HepG2 (cell line): ENCODE results near the gene IGFBP6. TPM values are rescaled to one million over a fixed set of nuclear protein-coding genes. Genes with fewer than 3 reads are reported as not detected.
A peak's percentile ranks its signal among the peaks of the same experiment; 100 is the strongest.

Source experiments
- EED ChIP-seq: sonication (generic); formaldehyde crosslinking; IDR thresholded peaks from 2 replicates; pipeline ENCODE4 v1.5.0; 2020; ENCODE audit warnings: mild to moderate bottlenecking, missing genetic modification reagents
- KDM5B ChIP-seq: sonication (generic); formaldehyde crosslinking; IDR thresholded peaks from 2 replicates; pipeline ENCODE4 v1.4.0; 2020; ENCODE audit warnings: missing genetic modification reagents, mild to moderate bottlenecking, borderline replicate concordance
- MYC ChIP-seq: sonication (generic); formaldehyde crosslinking; IDR thresholded peaks from 2 replicates; pipeline ENCODE4 v1.9.0; 2021; ENCODE audit warnings: missing genetic modification reagents, borderline replicate concordance
- NFE2L1 ChIP-seq: sonication (generic); formaldehyde crosslinking; IDR thresholded peaks from 2 replicates; pipeline ENCODE4 v1.4.0; 2020; ENCODE audit warnings: missing genetic modification reagents, mild to moderate bottlenecking, borderline replicate concordance
- PHF20 ChIP-seq: sonication (generic); formaldehyde crosslinking; IDR thresholded peaks from 2 replicates; pipeline ENCODE4 v1.5.0; 2020; ENCODE audit warnings: mild to moderate bottlenecking, missing genetic modification reagents
- PITX1 ChIP-seq: sonication (generic); formaldehyde crosslinking; IDR thresholded peaks from 2 replicates; pipeline ENCODE4 v1.5.1; 2020; ENCODE audit warnings: mild to moderate bottlenecking, missing genetic modification reagents
- STAG1 ChIP-seq: sonication (generic); formaldehyde crosslinking; IDR thresholded peaks from 2 replicates; pipeline ENCODE4 v1.4.0; 2020; ENCODE audit warnings: missing genetic modification reagents
- TOE1 ChIP-seq: sonication (generic); formaldehyde crosslinking; IDR thresholded peaks from 2 replicates; pipeline ENCODE4 v1.4.0; 2020; ENCODE audit warnings: mild to moderate bottlenecking, missing genetic modification reagents
- ZNF546 ChIP-seq: sonication (generic); formaldehyde crosslinking; conservative IDR thresholded peaks from 2 replicates; pipeline ENCODE4 v1.8.1; 2023; ENCODE audit warnings: mild to moderate bottlenecking, missing genetic modification reagents
- ZNF552 ChIP-seq: sonication (generic); formaldehyde crosslinking; IDR thresholded peaks from 2 replicates; pipeline ENCODE4 v1.9.0; 2022; ENCODE audit warnings: missing genetic modification reagents, mild to moderate bottlenecking, borderline replicate concordance
- ZNF768 ChIP-seq: sonication (generic); formaldehyde crosslinking; IDR thresholded peaks from 2 replicates; pipeline ENCODE4 v1.4.0; 2020; ENCODE audit warnings: missing genetic modification reagents
- ZNF776 ChIP-seq: sonication (generic); formaldehyde crosslinking; IDR thresholded peaks from 2 replicates; pipeline ENCODE4 v1.4.0; 2020; ENCODE audit warnings: mild to moderate bottlenecking, missing genetic modification reagents
- ZNF878 ChIP-seq: sonication (generic); formaldehyde crosslinking; IDR thresholded peaks from 2 replicates; pipeline ENCODE4 v1.8.1; 2023; ENCODE audit warnings: mild to moderate bottlenecking, missing genetic modification reagents, moderate library complexity
- polyA plus RNA-seq, 8 experiments: library from polyadenylated mRNA; depleted of rRNA in 3 of 8; stranded (reverse) in 7 of 8; unstranded in 1 of 8; fragments of >200 nt; fragmentation: Illumina TruSeq in 4 of 8; extraction: Trizol in 4 of 8; gene quantifications; 2 replicates each; pipeline versions ENCODE4 v1.2.1 to v1.2.3, GENCODE V29; 2011 to 2016; ENCODE audit warnings: low read depth in 4 of 8, missing spikeins in 1 of 8, mixed read lengths in 1 of 8; ENCODE audit not compliant: insufficient read depth in 1 of 8
- total RNA-seq, 5 experiments: library from RNA; depleted of rRNA; stranded (reverse); fragments of >200 nt; fragmentation: Illumina TruSeq; extraction: Trizol; gene quantifications; 2 replicates each; pipeline ENCODE4 v1.2.3, GENCODE V29; 2016; ENCODE audit warnings: low read depth in 1 of 5
- TF ChIP-seq, protein P1 (sequence below): sonication (generic); formaldehyde crosslinking; IDR thresholded peaks from 2 replicates; pipeline ENCODE4 v1.4.0; 2020; ENCODE audit warnings: missing genetic modification reagents, borderline replicate concordance
- TF ChIP-seq, protein P2 (sequence below): sonication (generic); formaldehyde crosslinking; conservative IDR thresholded peaks from 2 replicates; pipeline ENCODE4 v1.4.0; 2020; ENCODE audit warnings: missing genetic modification reagents
- TF ChIP-seq, protein P3 (sequence below): sonication (generic); formaldehyde crosslinking; IDR thresholded peaks from 2 replicates; pipeline ENCODE4 v1.4.0; 2020; ENCODE audit warnings: missing genetic modification reagents
- TF ChIP-seq, protein P4 (sequence below): sonication (generic); formaldehyde crosslinking; IDR thresholded peaks from 2 replicates; pipeline ENCODE4 v1.4.0; 2020; ENCODE audit warnings: mild to moderate bottlenecking, missing genetic modification reagents, borderline replicate concordance

IGFBP6 gene
- total and polyA plus RNA-seq, 2 of the 13 experiments (the other 11 are each of a cell fraction or from before 2014, with no cell fraction given), result 3.9 to 25.2 TPM

DNA sequence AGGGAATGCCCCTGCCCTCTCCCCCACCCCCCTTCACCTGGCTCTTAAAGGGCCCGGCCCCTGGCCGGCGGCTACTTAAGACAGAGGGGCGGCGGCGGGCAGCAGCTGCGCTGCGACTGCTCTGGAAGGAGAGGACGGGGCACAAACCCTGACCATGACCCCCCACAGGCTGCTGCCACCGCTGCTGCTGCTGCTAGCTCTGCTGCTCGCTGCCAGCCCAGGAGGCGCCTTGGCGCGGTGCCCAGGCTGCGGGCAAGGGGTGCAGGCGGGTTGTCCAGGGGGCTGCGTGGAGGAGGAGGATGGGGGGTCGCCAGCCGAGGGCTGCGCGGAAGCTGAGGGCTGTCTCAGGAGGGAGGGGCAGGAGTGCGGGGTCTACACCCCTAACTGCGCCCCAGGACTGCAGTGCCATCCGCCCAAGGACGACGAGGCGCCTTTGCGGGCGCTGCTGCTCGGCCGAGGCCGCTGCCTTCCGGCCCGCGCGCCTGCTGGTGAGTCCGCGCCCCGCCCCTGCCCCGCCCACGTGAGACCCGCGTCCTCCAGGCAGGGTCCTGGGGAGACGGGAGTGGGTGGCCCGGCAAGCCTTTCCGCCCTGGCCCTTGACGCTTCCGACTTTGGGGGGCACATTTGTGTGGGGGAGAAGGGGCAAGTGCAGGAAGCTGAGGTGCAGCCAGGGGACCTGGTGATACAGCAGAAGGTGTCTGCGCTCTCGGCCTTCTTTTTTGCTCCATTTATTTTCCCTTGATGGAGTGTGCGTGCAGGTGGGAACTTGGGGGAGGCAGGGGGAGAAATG, at the start of gene IGFBP6 (continued):
- TF ChIP-seq, protein P1, sequence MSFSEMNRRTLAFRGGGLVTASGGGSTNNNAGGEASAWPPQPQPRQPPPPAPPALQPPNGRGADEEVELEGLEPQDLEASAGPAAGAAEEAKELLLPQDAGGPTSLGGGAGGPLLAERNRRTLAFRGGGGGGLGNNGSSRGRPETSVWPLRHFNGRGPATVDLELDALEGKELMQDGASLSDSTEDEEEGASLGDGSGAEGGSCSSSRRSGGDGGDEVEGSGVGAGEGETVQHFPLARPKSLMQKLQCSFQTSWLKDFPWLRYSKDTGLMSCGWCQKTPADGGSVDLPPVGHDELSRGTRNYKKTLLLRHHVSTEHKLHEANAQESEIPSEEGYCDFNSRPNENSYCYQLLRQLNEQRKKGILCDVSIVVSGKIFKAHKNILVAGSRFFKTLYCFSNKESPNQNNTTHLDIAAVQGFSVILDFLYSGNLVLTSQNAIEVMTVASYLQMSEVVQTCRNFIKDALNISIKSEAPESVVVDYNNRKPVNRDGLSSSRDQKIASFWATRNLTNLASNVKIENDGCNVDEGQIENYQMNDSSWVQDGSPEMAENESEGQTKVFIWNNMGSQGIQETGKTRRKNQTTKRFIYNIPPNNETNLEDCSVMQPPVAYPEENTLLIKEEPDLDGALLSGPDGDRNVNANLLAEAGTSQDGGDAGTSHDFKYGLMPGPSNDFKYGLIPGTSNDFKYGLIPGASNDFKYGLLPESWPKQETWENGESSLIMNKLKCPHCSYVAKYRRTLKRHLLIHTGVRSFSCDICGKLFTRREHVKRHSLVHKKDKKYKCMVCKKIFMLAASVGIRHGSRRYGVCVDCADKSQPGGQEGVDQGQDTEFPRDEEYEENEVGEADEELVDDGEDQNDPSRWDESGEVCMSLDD (CRISPR knock-in tag), result peak; percentile 35; the same call in 1 of the 2 replicates
- TF ChIP-seq, protein P2, sequence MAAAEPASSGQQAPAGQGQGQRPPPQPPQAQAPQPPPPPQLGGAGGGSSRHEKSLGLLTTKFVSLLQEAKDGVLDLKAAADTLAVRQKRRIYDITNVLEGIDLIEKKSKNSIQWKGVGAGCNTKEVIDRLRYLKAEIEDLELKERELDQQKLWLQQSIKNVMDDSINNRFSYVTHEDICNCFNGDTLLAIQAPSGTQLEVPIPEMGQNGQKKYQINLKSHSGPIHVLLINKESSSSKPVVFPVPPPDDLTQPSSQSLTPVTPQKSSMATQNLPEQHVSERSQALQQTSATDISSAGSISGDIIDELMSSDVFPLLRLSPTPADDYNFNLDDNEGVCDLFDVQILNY (CRISPR knock-in tag), result no peak
- TF ChIP-seq ZNF552 (CRISPR knock-in tag) (0 out of 2 replicates have a peak, but pooled peaks have one; percentile 19), PHF20 (CRISPR knock-in tag) (no peak), MYC (CRISPR knock-in tag) (peak; percentile 64), ZNF776 (CRISPR knock-in tag) (no peak; the same call in 1 of the 2 replicates), ZNF878 (CRISPR knock-in tag) (no peak), STAG1 (CRISPR knock-in tag) (no peak), TOE1 (no peak), ZNF768 (peak; percentile 21; the same call in 1 of the 2 replicates), ZNF546 (peak; percentile 82), PITX1 (CRISPR knock-in tag) (no peak), NFE2L1 (no peak), KDM5B (CRISPR knock-in tag) (peak; percentile 24; the same call in 1 of the 2 replicates), EED (no peak)
- TF ChIP-seq, protein P3, sequence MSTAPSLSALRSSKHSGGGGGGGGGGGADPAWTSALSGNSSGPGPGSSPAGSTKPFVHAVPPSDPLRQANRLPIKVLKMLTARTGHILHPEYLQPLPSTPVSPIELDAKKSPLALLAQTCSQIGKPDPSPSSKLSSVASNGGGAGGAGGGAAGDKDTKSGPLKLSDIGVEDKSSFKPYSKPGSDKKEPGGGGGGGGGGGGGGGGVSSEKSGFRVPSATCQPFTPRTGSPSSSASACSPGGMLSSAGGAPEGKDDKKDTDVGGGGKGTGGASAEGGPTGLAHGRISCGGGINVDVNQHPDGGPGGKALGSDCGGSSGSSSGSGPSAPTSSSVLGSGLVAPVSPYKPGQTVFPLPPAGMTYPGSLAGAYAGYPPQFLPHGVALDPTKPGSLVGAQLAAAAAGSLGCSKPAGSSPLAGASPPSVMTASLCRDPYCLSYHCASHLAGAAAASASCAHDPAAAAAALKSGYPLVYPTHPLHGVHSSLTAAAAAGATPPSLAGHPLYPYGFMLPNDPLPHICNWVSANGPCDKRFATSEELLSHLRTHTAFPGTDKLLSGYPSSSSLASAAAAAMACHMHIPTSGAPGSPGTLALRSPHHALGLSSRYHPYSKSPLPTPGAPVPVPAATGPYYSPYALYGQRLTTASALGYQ, result no peak
- TF ChIP-seq, protein P4, sequence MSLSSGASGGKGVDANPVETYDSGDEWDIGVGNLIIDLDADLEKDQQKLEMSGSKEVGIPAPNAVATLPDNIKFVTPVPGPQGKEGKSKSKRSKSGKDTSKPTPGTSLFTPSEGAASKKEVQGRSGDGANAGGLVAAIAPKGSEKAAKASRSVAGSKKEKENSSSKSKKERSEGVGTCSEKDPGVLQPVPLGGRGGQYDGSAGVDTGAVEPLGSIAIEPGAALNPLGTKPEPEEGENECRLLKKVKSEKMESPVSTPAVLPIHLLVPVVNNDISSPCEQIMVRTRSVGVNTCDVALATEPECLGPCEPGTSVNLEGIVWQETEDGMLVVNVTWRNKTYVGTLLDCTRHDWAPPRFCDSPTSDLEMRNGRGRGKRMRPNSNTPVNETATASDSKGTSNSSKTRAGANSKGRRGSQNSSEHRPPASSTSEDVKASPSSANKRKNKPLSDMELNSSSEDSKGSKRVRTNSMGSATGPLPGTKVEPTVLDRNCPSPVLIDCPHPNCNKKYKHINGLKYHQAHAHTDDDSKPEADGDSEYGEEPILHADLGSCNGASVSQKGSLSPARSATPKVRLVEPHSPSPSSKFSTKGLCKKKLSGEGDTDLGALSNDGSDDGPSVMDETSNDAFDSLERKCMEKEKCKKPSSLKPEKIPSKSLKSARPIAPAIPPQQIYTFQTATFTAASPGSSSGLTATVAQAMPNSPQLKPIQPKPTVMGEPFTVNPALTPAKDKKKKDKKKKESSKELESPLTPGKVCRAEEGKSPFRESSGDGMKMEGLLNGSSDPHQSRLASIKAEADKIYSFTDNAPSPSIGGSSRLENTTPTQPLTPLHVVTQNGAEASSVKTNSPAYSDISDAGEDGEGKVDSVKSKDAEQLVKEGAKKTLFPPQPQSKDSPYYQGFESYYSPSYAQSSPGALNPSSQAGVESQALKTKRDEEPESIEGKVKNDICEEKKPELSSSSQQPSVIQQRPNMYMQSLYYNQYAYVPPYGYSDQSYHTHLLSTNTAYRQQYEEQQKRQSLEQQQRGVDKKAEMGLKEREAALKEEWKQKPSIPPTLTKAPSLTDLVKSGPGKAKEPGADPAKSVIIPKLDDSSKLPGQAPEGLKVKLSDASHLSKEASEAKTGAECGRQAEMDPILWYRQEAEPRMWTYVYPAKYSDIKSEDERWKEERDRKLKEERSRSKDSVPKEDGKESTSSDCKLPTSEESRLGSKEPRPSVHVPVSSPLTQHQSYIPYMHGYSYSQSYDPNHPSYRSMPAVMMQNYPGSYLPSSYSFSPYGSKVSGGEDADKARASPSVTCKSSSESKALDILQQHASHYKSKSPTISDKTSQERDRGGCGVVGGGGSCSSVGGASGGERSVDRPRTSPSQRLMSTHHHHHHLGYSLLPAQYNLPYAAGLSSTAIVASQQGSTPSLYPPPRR (CRISPR knock-in tag), result peak; percentile 45; the same call in 1 of the 2 replicates
